Ishikawa (cell line): Measurements from ENCODE around the gene CSF3R.

Experiments
- EP300 ChIP-seq: IDR thresholded peaks from 2 replicates; pipeline ENCODE4 v1.6.1; 2012; ENCODE audit warnings: borderline replicate concordance
- RAD21 ChIP-seq: IDR thresholded peaks from 2 replicates; pipeline ENCODE4 v1.6.1; 2012; ENCODE audit warnings: low read depth
- TAF1 ChIP-seq: IDR thresholded peaks from 2 replicates; pipeline ENCODE4 v1.6.1; 2012; ENCODE audit warnings: low read depth, mild to moderate bottlenecking
- USF1 ChIP-seq: IDR thresholded peaks from 2 replicates; pipeline ENCODE4 v1.6.1; 2012

GRCh38 chr1:36446746-36447145 is 36.0 kb downstream of the CSF3R start:
- TF ChIP-seq RAD21 (no peak), TAF1 (no peak), USF1 (no peak), EP300 (no peak)
